Upper lobe of left lung (tissue), 4 donors: Measurements from ENCODE around the gene PTPRD.

Experiments
- POLR2A ChIP-seq, 4 donors: fragments of 450-650 bp; IDR thresholded peaks; one replicate each; pipeline ENCODE4 v1.5.1; 2016 to 2017; ENCODE audit warnings: antibody characterized with exemption in 4 of 4, mild to moderate bottlenecking in 2 of 4
- TF ChIP-seq, protein P1 (sequence below), 6 experiments: fragments of 450-650 bp in 4 of 6; fragments of 200-600 bp in 2 of 6; sonication (generic) in 2 of 6; IDR thresholded peaks; one replicate each; pipeline ENCODE4 v1.5.1; 2016 to 2019; ENCODE audit warnings: antibody characterized with exemption in 6 of 6

DNA sequence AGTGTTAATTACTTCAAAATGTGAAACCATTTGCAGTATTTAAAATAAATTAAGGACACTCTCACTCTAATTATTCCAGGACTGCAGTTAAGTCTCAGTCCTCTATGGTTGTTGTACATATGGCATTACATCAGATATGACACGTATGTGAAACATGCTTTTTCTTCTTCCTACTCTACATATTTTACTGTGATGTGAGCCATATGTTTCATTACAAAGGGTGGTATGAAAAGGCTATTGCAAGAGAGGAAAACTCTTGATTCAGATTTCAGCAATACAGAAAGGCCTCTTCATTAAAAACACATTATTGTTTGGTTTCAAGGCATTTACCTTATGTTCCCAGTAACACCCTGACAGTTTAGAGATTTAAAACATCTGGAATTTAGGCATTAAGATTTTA lies 1848.8 kb downstream of the PTPRD start:
- TF ChIP-seq, protein P1, sequence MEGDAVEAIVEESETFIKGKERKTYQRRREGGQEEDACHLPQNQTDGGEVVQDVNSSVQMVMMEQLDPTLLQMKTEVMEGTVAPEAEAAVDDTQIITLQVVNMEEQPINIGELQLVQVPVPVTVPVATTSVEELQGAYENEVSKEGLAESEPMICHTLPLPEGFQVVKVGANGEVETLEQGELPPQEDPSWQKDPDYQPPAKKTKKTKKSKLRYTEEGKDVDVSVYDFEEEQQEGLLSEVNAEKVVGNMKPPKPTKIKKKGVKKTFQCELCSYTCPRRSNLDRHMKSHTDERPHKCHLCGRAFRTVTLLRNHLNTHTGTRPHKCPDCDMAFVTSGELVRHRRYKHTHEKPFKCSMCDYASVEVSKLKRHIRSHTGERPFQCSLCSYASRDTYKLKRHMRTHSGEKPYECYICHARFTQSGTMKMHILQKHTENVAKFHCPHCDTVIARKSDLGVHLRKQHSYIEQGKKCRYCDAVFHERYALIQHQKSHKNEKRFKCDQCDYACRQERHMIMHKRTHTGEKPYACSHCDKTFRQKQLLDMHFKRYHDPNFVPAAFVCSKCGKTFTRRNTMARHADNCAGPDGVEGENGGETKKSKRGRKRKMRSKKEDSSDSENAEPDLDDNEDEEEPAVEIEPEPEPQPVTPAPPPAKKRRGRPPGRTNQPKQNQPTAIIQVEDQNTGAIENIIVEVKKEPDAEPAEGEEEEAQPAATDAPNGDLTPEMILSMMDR (IDR thresholded peaks at IDR 0.05): no peak
- no peak for TF ChIP-seq POLR2A (IDR thresholded peaks at IDR 0.05)
